HEK293T (cell line): Measurements from ENCODE around the gene CLECL1.

ENCODE experiments used
- CTBP1 ChIP-seq: fragments of 450-650 bp; IDR thresholded peaks from 2 replicates; pipeline ENCODE4 v1.6.1; 2016; ENCODE audit warnings: borderline replicate concordance
- ELF4 ChIP-seq: fragments of 450-650 bp; IDR thresholded peaks from 2 replicates; pipeline ENCODE4 v1.6.1; 2017; ENCODE audit warnings: antibody characterized with exemption
- FOXA1 ChIP-seq: fragments of 450-650 bp; IDR thresholded peaks from 2 replicates; pipeline ENCODE4 v1.6.1; 2016; ENCODE audit warnings: mild to moderate bottlenecking
- NFRKB ChIP-seq: fragments of 450-650 bp; IDR thresholded peaks from 2 replicates; pipeline ENCODE4 v1.6.1; 2016; ENCODE audit warnings: mild to moderate bottlenecking, moderate library complexity
- PKNOX1 ChIP-seq: fragments of 450-650 bp; IDR thresholded peaks from 2 replicates; pipeline ENCODE4 v1.6.1; 2016

DNA sequence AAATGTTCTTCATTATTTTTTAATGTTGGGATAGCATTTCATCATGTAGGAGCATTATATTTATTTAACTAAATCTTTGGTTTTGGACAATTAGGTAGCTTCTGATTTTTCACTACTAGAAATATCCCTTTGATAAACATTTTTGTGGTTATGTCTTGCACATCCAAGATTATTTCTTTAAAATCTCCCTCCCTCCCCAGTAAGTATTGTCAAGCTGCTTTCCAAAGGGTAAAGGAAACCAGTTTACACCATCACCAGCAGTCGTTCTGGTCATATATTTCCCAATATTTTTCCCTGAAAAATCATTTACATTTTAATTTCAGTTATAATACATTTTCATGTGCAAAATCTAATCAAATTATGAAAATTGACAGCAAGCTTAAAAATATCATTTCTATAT lies 16.7 kb upstream of the CLECL1 start:
- TF ChIP-seq ELF4 (no peak), FOXA1 (no peak), NFRKB (no peak), PKNOX1 (no peak), CTBP1 (no peak)
